CD4-positive, alpha-beta T cell treated with Interleukin-21 for 1 hour (primary cell): Measurements from ENCODE around the gene LRRC4C.

Experiments
- DNase-seq: peaks from one replicate; pipeline ENCODE4 v3.0.0-alpha.2; 2020

The LRRC4C gene

GRCh38 chr11:40421208-40421981 is 1038.1 kb downstream of the LRRC4C start:
- no peak for DNase-seq

GRCh38 chr11:40417627-40418026 is 1041.8 kb downstream of the LRRC4C start:
- DNase-seq, result no peak

GRCh38 chr11:40407355-40407754 is 1052.1 kb downstream of the LRRC4C start:
- DNase-seq, result no peak

- no peak for DNase-seq
Measured at GRCh38 chr11:40405614-40406013, 1053.8 kb downstream of the LRRC4C start.

- no peak for DNase-seq
Measured at GRCh38 chr11:40403321-40403720, 1056.1 kb downstream of the LRRC4C start.

- DNase-seq, result no peak
Measured at GRCh38 chr11:40401132-40401853, 1058.2 kb downstream of the LRRC4C start.

- DNase-seq, result no peak
Measured at GRCh38 chr11:40397141-40397540, 1062.3 kb downstream of the LRRC4C start.

GRCh38 chr11:40393511-40393910 is 1065.9 kb downstream of the LRRC4C start:
- DNase-seq, result no peak

- no peak for DNase-seq
Measured at GRCh38 chr11:40391679-40392078, 1067.8 kb downstream of the LRRC4C start.

GRCh38 chr11:40388097-40388818 is 1071.2 kb downstream of the LRRC4C start:
- no peak for DNase-seq

GRCh38 chr11:40387240-40387980 is 1072.0 kb downstream of the LRRC4C start:
- no peak for DNase-seq

- DNase-seq, result no peak
Measured at GRCh38 chr11:40384991-40385390, 1074.5 kb downstream of the LRRC4C start.

- DNase-seq, result no peak
Measured at GRCh38 chr11:40381481-40381880, 1078.0 kb downstream of the LRRC4C start.

GRCh38 chr11:40380835-40381234 is 1078.6 kb downstream of the LRRC4C start:
- DNase-seq, result no peak

- no peak for DNase-seq
Measured at GRCh38 chr11:40376331-40376730, 1083.1 kb downstream of the LRRC4C start.

GRCh38 chr11:40370821-40371616 is 1088.4 kb downstream of the LRRC4C start:
- no peak for DNase-seq

GRCh38 chr11:40360206-40360798 is 1099.2 kb downstream of the LRRC4C start:
- DNase-seq, result no peak

GRCh38 chr11:40354121-40354520 is 1105.3 kb downstream of the LRRC4C start:
- no peak for DNase-seq

- DNase-seq, result no peak
Measured at GRCh38 chr11:40340911-40341310, 1118.5 kb downstream of the LRRC4C start.

GRCh38 chr11:40338739-40339138 is 1120.7 kb downstream of the LRRC4C start:
- no peak for DNase-seq

- no peak for DNase-seq
Measured at GRCh38 chr11:40338062-40338461, 1121.4 kb downstream of the LRRC4C start.

- no peak for DNase-seq
Measured at GRCh38 chr11:40337118-40337517, 1122.3 kb downstream of the LRRC4C start.
